ENCODE measurements around the gene SLC8A1. TPM values are rescaled to one million over a fixed set of nuclear protein-coding genes. Genes with fewer than 3 reads are reported as not detected.

Gene SLC8A1
- total RNA-seq, 1 donor from 2014 or later: 5.6 TPM

- Histone ChIP-seq H3K9me3 (no peaks in the 10 kb centered on the region), H3K27me3 (no peaks in the 10 kb centered on the region), H3K27ac (no peak overlapping the region), H3K36me3 (no peaks in the 10 kb centered on the region), H3K4me1 (no peaks in the 10 kb centered on the region), H3K4me3 (no peak overlapping the region)
- DNase-seq (ENCODE audit: low spot score in 2 of 2): no peak
- TF ChIP-seq CTCF (IDR thresholded peaks at IDR 0.05): no peak
- intact Hi-C loops (cut with DNase I): no loop called here
Measured at GRCh38 chr2:40257340-40258134, 194.4 kb downstream of the SLC8A1 start.

GRCh38 chr2:40256649-40257048, 195.2 kb downstream of the SLC8A1 start:
- intact Hi-C loops (cut with DNase I): no loop called here
- H3K4me3 ChIP-seq: no peak overlapping the region
- no peak overlapping the region for H3K27ac ChIP-seq
- no peaks in the 10 kb centered on the region for H3K36me3 ChIP-seq
- no peak for TF ChIP-seq CTCF (IDR thresholded peaks at IDR 0.05)
- no peaks in the 10 kb centered on the region for H3K9me3 ChIP-seq
- DNase-seq (ENCODE audit: low spot score in 2 of 2): no peak
- H3K27me3 ChIP-seq: no peaks in the 10 kb centered on the region
- H3K4me1 ChIP-seq: no peaks in the 10 kb centered on the region

GRCh38 chr2:40256008-40256407, 195.9 kb downstream of the SLC8A1 start:
- H3K27me3 ChIP-seq: no peaks in the 10 kb centered on the region
- H3K4me1 ChIP-seq: no peaks in the 10 kb centered on the region
- no peak for DNase-seq (ENCODE audit: low spot score in 2 of 2)
- TF ChIP-seq CTCF (IDR thresholded peaks at IDR 0.05): no peak
- H3K4me3 ChIP-seq: no peak overlapping the region
- H3K27ac ChIP-seq: no peak overlapping the region
- intact Hi-C loops (cut with DNase I): no loop called here
- no peaks in the 10 kb centered on the region for H3K9me3 ChIP-seq
- H3K36me3 ChIP-seq: no peaks in the 10 kb centered on the region

GRCh38 chr2:40255103-40255502, 196.8 kb downstream of the SLC8A1 start:
- no peak overlapping the region for H3K27ac ChIP-seq

GRCh38 chr2:40254611-40255010, 197.3 kb downstream of the SLC8A1 start:
- Histone ChIP-seq H3K4me1 (no peaks in the 10 kb centered on the region), H3K27me3 (no peaks in the 10 kb centered on the region), H3K4me3 (no peak overlapping the region), H3K36me3 (no peaks in the 10 kb centered on the region), H3K9me3 (no peaks in the 10 kb centered on the region), H3K27ac (no peak overlapping the region)
- TF ChIP-seq CTCF (IDR thresholded peaks at IDR 0.05): no peak
- DNase-seq (ENCODE audit: low spot score in 2 of 2): no peak
- intact Hi-C loops (cut with DNase I): no loop called here

More at GRCh38 chr2:40255103-40255502, 196.8 kb downstream of the SLC8A1 start:
- no peak for TF ChIP-seq CTCF (IDR thresholded peaks at IDR 0.05)
- Histone ChIP-seq H3K27me3 (no peaks in the 10 kb centered on the region), H3K4me3 (no peak overlapping the region), H3K9me3 (no peaks in the 10 kb centered on the region), H3K36me3 (no peaks in the 10 kb centered on the region), H3K4me1 (no peaks in the 10 kb centered on the region)
- intact Hi-C loops (cut with DNase I): no loop called here
- DNase-seq (ENCODE audit: low spot score in 2 of 2): no peak
